ENCODE data around the gene GIMAP6.

Gene GIMAP6

GRCh38 chr7:150660939-150661613 is 28.9 kb upstream of the GIMAP6 start:
- ATAC-seq = no peak
- TF ChIP-seq CREB5 (CRISPR knock-in tag; IDR thresholded peaks at IDR 0.05; ENCODE audit: low read depth) (no peak), ZNF565 (CRISPR knock-in tag; conservative IDR thresholded peaks at IDR 0.05; ENCODE audit: low read depth) (no peak), ARNTL (CRISPR knock-in tag; IDR thresholded peaks at IDR 0.05; ENCODE audit: borderline replicate concordance, low read depth) (no peak), GLIS3 (CRISPR knock-in tag; IDR thresholded peaks at IDR 0.05) (no peak), TSHZ2 (CRISPR knock-in tag; IDR thresholded peaks at IDR 0.05) (no peak), TCF4 (CRISPR knock-in tag; IDR thresholded peaks at IDR 0.05; ENCODE audit: borderline replicate concordance) (no peak), PPARA (CRISPR knock-in tag; IDR thresholded peaks at IDR 0.05; ENCODE audit: borderline replicate concordance) (no peak), ZFP3 (CRISPR knock-in tag; IDR thresholded peaks at IDR 0.05) (no peak), ISL1 (CRISPR knock-in tag; IDR thresholded peaks at IDR 0.05) (no peak)
- TF ChIP-seq, protein P1, sequence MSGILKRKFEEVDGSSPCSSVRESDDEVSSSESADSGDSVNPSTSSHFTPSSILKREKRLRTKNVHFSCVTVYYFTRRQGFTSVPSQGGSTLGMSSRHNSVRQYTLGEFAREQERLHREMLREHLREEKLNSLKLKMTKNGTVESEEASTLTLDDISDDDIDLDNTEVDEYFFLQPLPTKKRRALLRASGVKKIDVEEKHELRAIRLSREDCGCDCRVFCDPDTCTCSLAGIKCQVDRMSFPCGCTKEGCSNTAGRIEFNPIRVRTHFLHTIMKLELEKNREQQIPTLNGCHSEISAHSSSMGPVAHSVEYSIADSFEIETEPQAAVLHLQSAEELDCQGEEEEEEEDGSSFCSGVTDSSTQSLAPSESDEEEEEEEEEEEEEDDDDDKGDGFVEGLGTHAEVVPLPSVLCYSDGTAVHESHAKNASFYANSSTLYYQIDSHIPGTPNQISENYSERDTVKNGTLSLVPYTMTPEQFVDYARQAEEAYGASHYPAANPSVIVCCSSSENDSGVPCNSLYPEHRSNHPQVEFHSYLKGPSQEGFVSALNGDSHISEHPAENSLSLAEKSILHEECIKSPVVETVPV (CRISPR knock-in tag; IDR thresholded peaks at IDR 0.05) = no peak

GRCh38 chr7:150657526-150657925 is 25.3 kb upstream of the GIMAP6 start:
- TF ChIP-seq ARNTL (CRISPR knock-in tag; IDR thresholded peaks at IDR 0.05; ENCODE audit: borderline replicate concordance, low read depth) = no peak
- TF ChIP-seq ZNF8 (CRISPR knock-in tag; IDR thresholded peaks at IDR 0.05) = no peak
- TF ChIP-seq ZC3H10 (CRISPR knock-in tag; IDR thresholded peaks at IDR 0.05) = no peak
- no peak for TF ChIP-seq TOX (CRISPR knock-in tag; IDR thresholded peaks at IDR 0.05; ENCODE audit: borderline replicate concordance)
- TF ChIP-seq RARB (CRISPR knock-in tag; IDR thresholded peaks at IDR 0.05) = no peak
- no peak for TF ChIP-seq PPARA (CRISPR knock-in tag; IDR thresholded peaks at IDR 0.05; ENCODE audit: borderline replicate concordance)
- no peak for TF ChIP-seq ZFP3 (CRISPR knock-in tag; IDR thresholded peaks at IDR 0.05)
- TF ChIP-seq OSR1 (CRISPR knock-in tag; IDR thresholded peaks at IDR 0.05) = no peak
- no peak for ATAC-seq

DNA sequence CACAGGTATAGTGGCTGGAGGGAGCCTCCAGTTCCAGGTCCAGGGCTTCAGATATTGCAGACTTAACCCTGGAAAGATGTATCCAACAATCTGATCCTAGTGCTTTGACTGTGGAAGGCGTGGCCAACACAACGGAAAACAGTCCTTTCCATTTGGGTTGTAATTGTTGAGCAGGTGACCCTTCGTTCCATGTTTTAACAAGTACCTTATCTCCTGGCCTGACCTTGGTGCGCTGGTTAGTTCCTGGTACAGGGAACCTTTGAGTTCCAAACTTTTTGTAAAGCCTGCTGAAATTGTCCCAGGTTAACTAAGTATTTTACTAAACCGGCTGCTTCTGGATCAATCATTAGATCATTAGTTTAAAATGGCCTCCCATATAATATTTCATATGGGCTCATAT is 23.9 kb upstream of the GIMAP6 start:
- no peak for ATAC-seq
- TF ChIP-seq ZNF8 (CRISPR knock-in tag; IDR thresholded peaks at IDR 0.05) (no peak), ZNF70 (CRISPR knock-in tag; IDR thresholded peaks at IDR 0.05) (no peak), PPARA (CRISPR knock-in tag; IDR thresholded peaks at IDR 0.05; ENCODE audit: borderline replicate concordance) (no peak), OSR1 (CRISPR knock-in tag; IDR thresholded peaks at IDR 0.05) (no peak), ZFP3 (CRISPR knock-in tag; IDR thresholded peaks at IDR 0.05) (no peak), CREB5 (CRISPR knock-in tag; IDR thresholded peaks at IDR 0.05; ENCODE audit: low read depth) (no peak), ZNF565 (CRISPR knock-in tag; conservative IDR thresholded peaks at IDR 0.05; ENCODE audit: low read depth) (no peak)

GRCh38 chr7:150654692-150655091 is 22.5 kb upstream of the GIMAP6 start:
- ATAC-seq = no peak
- TF ChIP-seq TCF4 (CRISPR knock-in tag; IDR thresholded peaks at IDR 0.05; ENCODE audit: borderline replicate concordance) (no peak), ESRRG (CRISPR knock-in tag; IDR thresholded peaks at IDR 0.05) (no peak), ARNTL (CRISPR knock-in tag; IDR thresholded peaks at IDR 0.05; ENCODE audit: borderline replicate concordance, low read depth) (no peak), CREB5 (CRISPR knock-in tag; IDR thresholded peaks at IDR 0.05; ENCODE audit: low read depth) (no peak), GLIS3 (CRISPR knock-in tag; IDR thresholded peaks at IDR 0.05) (no peak), PPARA (CRISPR knock-in tag; IDR thresholded peaks at IDR 0.05; ENCODE audit: borderline replicate concordance) (no peak), POU6F1 (CRISPR knock-in tag; IDR thresholded peaks at IDR 0.05; ENCODE audit: borderline replicate concordance, low read depth) (no peak)
- TF ChIP-seq, protein P2, sequence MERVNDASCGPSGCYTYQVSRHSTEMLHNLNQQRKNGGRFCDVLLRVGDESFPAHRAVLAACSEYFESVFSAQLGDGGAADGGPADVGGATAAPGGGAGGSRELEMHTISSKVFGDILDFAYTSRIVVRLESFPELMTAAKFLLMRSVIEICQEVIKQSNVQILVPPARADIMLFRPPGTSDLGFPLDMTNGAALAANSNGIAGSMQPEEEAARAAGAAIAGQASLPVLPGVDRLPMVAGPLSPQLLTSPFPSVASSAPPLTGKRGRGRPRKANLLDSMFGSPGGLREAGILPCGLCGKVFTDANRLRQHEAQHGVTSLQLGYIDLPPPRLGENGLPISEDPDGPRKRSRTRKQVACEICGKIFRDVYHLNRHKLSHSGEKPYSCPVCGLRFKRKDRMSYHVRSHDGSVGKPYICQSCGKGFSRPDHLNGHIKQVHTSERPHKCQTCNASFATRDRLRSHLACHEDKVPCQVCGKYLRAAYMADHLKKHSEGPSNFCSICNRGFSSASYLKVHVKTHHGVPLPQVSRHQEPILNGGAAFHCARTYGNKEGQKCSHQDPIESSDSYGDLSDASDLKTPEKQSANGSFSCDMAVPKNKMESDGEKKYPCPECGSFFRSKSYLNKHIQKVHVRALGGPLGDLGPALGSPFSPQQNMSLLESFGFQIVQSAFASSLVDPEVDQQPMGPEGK (CRISPR knock-in tag; IDR thresholded peaks at IDR 0.05; ENCODE audit: borderline replicate concordance) = no peak
